Measurements from ENCODE around the gene ECPAS.

ECPAS gene

GRCh38 chr9:111375817-111376564 lies 108.2 kb downstream of the ECPAS start:
- no peak overlapping the region for H3K4me3 ChIP-seq (ENCODE audit: low read length)
- peak; percentile 37 for DNase-seq (ENCODE audit: low read depth)
- TF ChIP-seq CTCF (conservative IDR thresholded peaks at IDR 0.05; ENCODE audit: low read length) = no peak

- no peak for DNase-seq (ENCODE audit: low read depth)
- no peak for TF ChIP-seq CTCF (conservative IDR thresholded peaks at IDR 0.05; ENCODE audit: low read length)
- H3K4me3 ChIP-seq (ENCODE audit: low read length) = no peak overlapping the region
Measured at GRCh38 chr9:111375062-111375461, 109.1 kb downstream of the ECPAS start.

GRCh38 chr9:111372297-111372696 lies 111.9 kb downstream of the ECPAS start:
- DNase-seq (ENCODE audit: low read depth) = no peak
- TF ChIP-seq CTCF (conservative IDR thresholded peaks at IDR 0.05; ENCODE audit: low read length) = no peak
- no peak overlapping the region for H3K4me3 ChIP-seq (ENCODE audit: low read length)

- no peak for DNase-seq (ENCODE audit: low read depth)
- no peak for TF ChIP-seq CTCF (conservative IDR thresholded peaks at IDR 0.05; ENCODE audit: low read length)
- H3K4me3 ChIP-seq (ENCODE audit: low read length) = no peak overlapping the region
Measured at GRCh38 chr9:111366978-111367377, 117.2 kb downstream of the ECPAS start.

- H3K4me3 ChIP-seq (ENCODE audit: low read length) = no peak overlapping the region
- peak; percentile 34 for DNase-seq (ENCODE audit: low read depth)
- no peak for TF ChIP-seq CTCF (conservative IDR thresholded peaks at IDR 0.05; ENCODE audit: low read length)
Measured at GRCh38 chr9:111362526-111362925, 121.7 kb downstream of the ECPAS start.

GRCh38 chr9:111360881-111361280 lies 123.3 kb downstream of the ECPAS start:
- no peak for DNase-seq (ENCODE audit: low read depth)
- no peak for TF ChIP-seq CTCF (conservative IDR thresholded peaks at IDR 0.05; ENCODE audit: low read length)
- H3K4me3 ChIP-seq (ENCODE audit: low read length) = no peak overlapping the region

GRCh38 chr9:111356481-111357244 lies 127.5 kb downstream of the ECPAS start:
- DNase-seq (ENCODE audit: low read depth) = peak; percentile 87
- peak overlapping the region; percentile 56 for H3K4me3 ChIP-seq (ENCODE audit: low read length)

More at GRCh38 chr9:111356481-111357244, 127.5 kb downstream of the ECPAS start:
- TF ChIP-seq CTCF (conservative IDR thresholded peaks at IDR 0.05; ENCODE audit: low read length) = 0 out of 2 replicates have a peak, but pooled peaks have one; percentile 14
